HG02981 (cell line): ENCODE data around the gene TMED1.

Experiments
- ATAC-seq: cut with Tn5 transposase; IDR thresholded peaks from one replicate; pipeline ENCODE4 v1.9.1; 2021; ENCODE audit warnings: mild to moderate bottlenecking, moderate library complexity; ENCODE audit not compliant: unreplicated experiment

TMED1 gene

GRCh38 chr19:10812196-10812595 lies 23.8 kb downstream of the TMED1 start:
- ATAC-seq: no peak

- ATAC-seq: no peak
Measured at GRCh38 chr19:10811391-10812111, 24.5 kb downstream of the TMED1 start.

- ATAC-seq: no peak
Measured at GRCh38 chr19:10809651-10810285, 26.2 kb downstream of the TMED1 start.

- no peak for ATAC-seq
Measured at GRCh38 chr19:10808937-10809649, 26.9 kb downstream of the TMED1 start.

GRCh38 chr19:10805758-10806247 lies 30.2 kb downstream of the TMED1 start:
- ATAC-seq: no peak

GRCh38 chr19:10805065-10805757 lies 30.8 kb downstream of the TMED1 start:
- ATAC-seq: no peak

- no peak for ATAC-seq
Measured at GRCh38 chr19:10803252-10803651, 32.8 kb downstream of the TMED1 start.

GRCh38 chr19:10802479-10802878 lies 33.5 kb downstream of the TMED1 start:
- ATAC-seq: no peak

- no peak for ATAC-seq
Measured at GRCh38 chr19:10800488-10800887, 35.5 kb downstream of the TMED1 start.

- no peak for ATAC-seq
Measured at GRCh38 chr19:10797541-10798256, 38.3 kb downstream of the TMED1 start.

GRCh38 chr19:10797078-10797477 lies 38.9 kb downstream of the TMED1 start:
- ATAC-seq: no peak

GRCh38 chr19:10796653-10797052 lies 39.4 kb downstream of the TMED1 start:
- no peak for ATAC-seq

GRCh38 chr19:10789866-10790265 lies 46.1 kb downstream of the TMED1 start:
- ATAC-seq: no peak

GRCh38 chr19:10788146-10788545 lies 47.9 kb downstream of the TMED1 start:
- ATAC-seq: no peak

GRCh38 chr19:10784257-10784656 lies 51.8 kb downstream of the TMED1 start:
- no peak for ATAC-seq

- no peak for ATAC-seq
Measured at GRCh38 chr19:10782795-10783194, 53.2 kb downstream of the TMED1 start.
